Smooth muscle cell (in vitro differentiated cells): ENCODE data around the gene SLC46A1. TPM values are rescaled to one million over a fixed set of nuclear protein-coding genes. Genes with fewer than 3 reads are reported as not detected.

Source experiments
- DNase-seq: peaks from one replicate; lab custom pipeline; 2025; ENCODE audit not compliant: unreplicated experiment; lab: John Stamatoyannopoulos, UW
- H2AFZ ChIP-seq: fragments of 200-600 bp; sonication (generic); 2 replicates; pipeline ENCODE4 v1.6.0; 2016; ENCODE audit warnings: antibody characterized with exemption, low read depth, mild to moderate bottlenecking
- H3F3A ChIP-seq: fragments of 200-600 bp; sonication (generic); 2 replicates; pipeline ENCODE4 v1.6.0; 2017; ENCODE audit warnings: antibody characterized with exemption, low read depth
- H3K27ac ChIP-seq: fragments of 200-600 bp; sonication (generic); 2 replicates; pipeline ENCODE4 v1.5.1; 2016; ENCODE audit warnings: low read depth, mild to moderate bottlenecking
- H3K27me3 ChIP-seq: fragments of 200-600 bp; sonication (generic); 2 replicates; pipeline ENCODE4 v1.6.1; 2016; ENCODE audit warnings: low read depth, mild to moderate bottlenecking
- H3K36me3 ChIP-seq: fragments of 200-600 bp; sonication (generic); 2 replicates; pipeline ENCODE4 v1.5.1; 2016; ENCODE audit warnings: low read depth
- H3K4me1 ChIP-seq: fragments of 200-600 bp; sonication (generic); 2 replicates; pipeline ENCODE4 v1.5.1; 2016; ENCODE audit warnings: low read depth
- H3K4me2 ChIP-seq: fragments of 200-600 bp; sonication (generic); 2 replicates; pipeline ENCODE4 v1.6.0; 2016; ENCODE audit warnings: mild to moderate bottlenecking
- H3K4me3 ChIP-seq: fragments of 200-600 bp; sonication (generic); 2 replicates; pipeline ENCODE4 v1.5.1; 2016; ENCODE audit warnings: mild to moderate bottlenecking
- H3K79me2 ChIP-seq: fragments of 200-600 bp; sonication (generic); 2 replicates; pipeline ENCODE4 v1.6.0; 2016; ENCODE audit warnings: low read depth, mild to moderate bottlenecking
- H3K9ac ChIP-seq: fragments of 200-600 bp; sonication (generic); 2 replicates; pipeline ENCODE4 v1.6.0; 2016; ENCODE audit warnings: low read depth
- H3K9me3 ChIP-seq: fragments of 200-600 bp; sonication (generic); replicated peaks from 2 replicates; pipeline ENCODE4 v1.5.1; 2016; ENCODE audit warnings: low read depth
- H4K20me1 ChIP-seq: fragments of 200-600 bp; sonication (generic); 2 replicates; pipeline ENCODE4 v1.6.0; 2016; ENCODE audit warnings: low read depth
- CTCF ChIP-seq: fragments of 200-600 bp; sonication (generic); IDR thresholded peaks from 2 replicates; pipeline ENCODE4 v1.5.1; 2017; ENCODE audit warnings: borderline replicate concordance, mild to moderate bottlenecking, antibody characterized with exemption; ENCODE audit not compliant: insufficient read depth, poor library complexity, severe bottlenecking
- WGBS: methylation state at CpG from one replicate; pipeline ENCODE4 v1.1.7; 2016; ENCODE audit warnings: low lambda C conversion rate; 5-methylcytosine and 5-hydroxymethylcytosine counted together
- polyA plus RNA-seq: library from polyadenylated mRNA; unstranded; fragments of >200 nt; fragmentation: Nextera tagmentation; extraction: Ambion mirVana; gene quantifications from 2 replicates; pipeline ENCODE4 v1.2.1, GENCODE V29; 2016
- total RNA-seq: library from RNA; depleted of rRNA; stranded (reverse); fragments of >200 nt; gene quantifications from 2 replicates; pipeline ENCODE4 v1.2.3, GENCODE V29; 2014

SLC46A1 gene
- total and polyA plus RNA-seq, 2 experiments from 2014 or later = 7.0 to 20.9 TPM

- no peak for DNase-seq
- no peaks in the 10 kb centered on the region for H4K20me1 ChIP-seq
- no peaks in the 10 kb centered on the region for H3K27me3 ChIP-seq
- no peaks in the 10 kb centered on the region for H3K9me3 ChIP-seq
- 58% methylated on average over 33 of the region's 33 CpGs for WGBS
- no peak overlapping the region for H2AFZ ChIP-seq
- H3K4me3 ChIP-seq = peak overlapping the region; percentile 95
- H3K4me2 ChIP-seq = peak overlapping the region; percentile 100
- H3K9ac ChIP-seq = no peak overlapping the region
- H3F3A ChIP-seq = no peaks in the 10 kb centered on the region
- no peak overlapping the region for H3K27ac ChIP-seq
- no peaks in the 10 kb centered on the region for H3K36me3 ChIP-seq
- peaks cover 6% of the 10 kb centered on the region for H3K4me1 ChIP-seq
- H3K79me2 ChIP-seq = no peaks in the 10 kb centered on the region
- TF ChIP-seq CTCF = no peak
Observed at GRCh38 chr17:28404812-28405570, 1.0 kb downstream of the SLC46A1 start.

- Histone ChIP-seq H2AFZ (no peak overlapping the region), H3K79me2 (no peaks in the 10 kb centered on the region), H3K4me2 (peak overlapping the region; percentile 100), H3K27me3 (no peaks in the 10 kb centered on the region), H3K36me3 (no peaks in the 10 kb centered on the region), H3K9ac (no peak overlapping the region), H3K4me3 (peak overlapping the region; percentile 95), H4K20me1 (no peaks in the 10 kb centered on the region), H3K4me1 (peaks cover 6% of the 10 kb centered on the region), H3F3A (no peaks in the 10 kb centered on the region), H3K9me3 (no peaks in the 10 kb centered on the region), H3K27ac (no peak overlapping the region)
- no peak for DNase-seq
- TF ChIP-seq CTCF = no peak
- WGBS = 97% methylated on average over 5 of the region's 5 CpGs
Observed at GRCh38 chr17:28404461-28404811, 1.6 kb downstream of the SLC46A1 start.

GRCh38 chr17:28404007-28404406, 2.0 kb downstream of the SLC46A1 start:
- no peak for TF ChIP-seq CTCF
- Histone ChIP-seq H3K79me2 (no peaks in the 10 kb centered on the region), H3K4me1 (peaks cover 6% of the 10 kb centered on the region), H3K27me3 (no peaks in the 10 kb centered on the region), H3K4me3 (no peak overlapping the region), H3K4me2 (no peak overlapping the region), H3K9ac (no peak overlapping the region), H3K9me3 (no peaks in the 10 kb centered on the region), H3F3A (no peaks in the 10 kb centered on the region), H4K20me1 (no peaks in the 10 kb centered on the region), H3K36me3 (no peaks in the 10 kb centered on the region), H3K27ac (no peak overlapping the region), H2AFZ (no peak overlapping the region)
- 93% methylated on average over 2 of the region's 2 CpGs for WGBS
- no peak for DNase-seq

GRCh38 chr17:28402844-28403243, 3.2 kb downstream of the SLC46A1 start:
- H3F3A ChIP-seq = no peaks in the 10 kb centered on the region
- no peak overlapping the region for H3K9ac ChIP-seq
- H3K4me2 ChIP-seq = no peak overlapping the region
- peaks cover 1% of the 10 kb centered on the region for H3K4me1 ChIP-seq
- no peak for TF ChIP-seq CTCF
- H3K27me3 ChIP-seq = no peaks in the 10 kb centered on the region
- H3K4me3 ChIP-seq = no peak overlapping the region
- no peaks in the 10 kb centered on the region for H3K9me3 ChIP-seq
- no peak overlapping the region for H3K27ac ChIP-seq
- no peaks in the 10 kb centered on the region for H3K79me2 ChIP-seq
- no peak for DNase-seq
- no peaks in the 10 kb centered on the region for H4K20me1 ChIP-seq
- H3K36me3 ChIP-seq = no peaks in the 10 kb centered on the region
- 88% methylated on average over 6 of the region's 6 CpGs for WGBS
- no peak overlapping the region for H2AFZ ChIP-seq
